IMR-90 (cell line): Measurements from ENCODE around the gene FOXP4. TPM values are rescaled to one million over a fixed set of nuclear protein-coding genes. Genes with fewer than 3 reads are reported as not detected.

ENCODE experiments used
- ATAC-seq: fragments of 200-7000 bp; cut with Tn5 transposase; 2 replicates; pipeline ENCODE4 v1.9.1; 2020; ENCODE audit warnings: low read depth, mild to moderate bottlenecking, moderate library complexity
- BruUV-seq: library from RNA; stranded (reverse); fragments of 400-500 nt; replicated peaks from 2 replicates; lab custom pipeline; 2021; lab: Mats Ljungman, UMichigan
- CTCF ChIA-PET: fragments of 300-600 bp; formaldehyde crosslinking; extraction: SDS; loops from one replicate; lab custom pipeline; 2021; ENCODE audit warnings: antibody characterized with exemption; lab: Yijun Ruan, JAX
- POLR2A ChIA-PET: fragments of 300-600 bp; sonication (Branson Sonifier 250); formaldehyde crosslinking; loops from one replicate; lab custom pipeline; 2022; ENCODE audit warnings: antibody characterized with exemption; ENCODE audit not compliant: unreplicated experiment; lab: Charles Lee
- DNase-seq: peaks from one replicate; pipeline ENCODE4 v3.0.0; 2013
- H2AFZ ChIP-seq: replicated peaks from 2 replicates; pipeline ENCODE3; 2013; ENCODE audit warnings: low read length, mild to moderate bottlenecking; ENCODE audit not compliant: poor library complexity
- H2AK5ac ChIP-seq: 2 replicates; pipeline ENCODE4 v1.6.1; 2013; ENCODE audit warnings: low read depth, low read length, inconsistent platforms
- H2AK9ac ChIP-seq: replicated peaks from 2 replicates; pipeline ENCODE3; 2013; ENCODE audit warnings: mild to moderate bottlenecking, low read depth, low read length, moderate library complexity; ENCODE audit not compliant: poor library complexity
- H2BK120ac ChIP-seq: 2 replicates; pipeline ENCODE4 v1.6.1; 2013; ENCODE audit warnings: low read depth, low read length, inconsistent platforms
- H2BK15ac ChIP-seq: 3 replicates; pipeline ENCODE4 v1.6.1; 2013; ENCODE audit warnings: low read depth, low read length, inconsistent platforms
- H2BK20ac ChIP-seq: 2 replicates; pipeline ENCODE4 v1.6.1; 2013; ENCODE audit warnings: low read depth, mild to moderate bottlenecking, inconsistent platforms, low read length, moderate library complexity
- H2BK5ac ChIP-seq: 2 replicates; pipeline ENCODE4 v1.6.1; 2013; ENCODE audit warnings: mild to moderate bottlenecking, low read depth, low read length, inconsistent platforms; ENCODE audit not compliant: poor library complexity, severe bottlenecking
- H3K14ac ChIP-seq: replicated peaks from 2 replicates; pipeline ENCODE4 v1.6.1; 2013; ENCODE audit warnings: low read depth, low read length, inconsistent platforms
- H3K18ac ChIP-seq: 2 replicates; pipeline ENCODE4 v1.6.1; 2013; ENCODE audit warnings: low read depth, low read length, control low read depth
- H3K23ac ChIP-seq: 2 replicates; pipeline ENCODE4 v1.6.1; 2013; ENCODE audit warnings: low read depth, low read length, inconsistent platforms
- H3K27ac ChIP-seq: 2 replicates; pipeline ENCODE4 v1.5.1; 2013; ENCODE audit warnings: mild to moderate bottlenecking, control low read depth, low read length; ENCODE audit not compliant: insufficient read depth
- H3K27me3 ChIP-seq: 2 replicates; pipeline ENCODE4 v1.6.1; 2013; ENCODE audit warnings: low read length; ENCODE audit not compliant: control insufficient read depth, insufficient read depth
- H3K36me3 ChIP-seq: 2 replicates; pipeline ENCODE4 v1.6.1; 2013; ENCODE audit warnings: low read length, mixed read lengths; ENCODE audit not compliant: control insufficient read depth, insufficient read depth
- H3K4ac ChIP-seq: 2 replicates; pipeline ENCODE4 v1.6.1; 2013; ENCODE audit warnings: low read depth, low read length, inconsistent platforms
- H3K4me1 ChIP-seq: 2 replicates; pipeline ENCODE4 v1.6.1; 2013; ENCODE audit warnings: low read length, mixed read lengths; ENCODE audit not compliant: control insufficient read depth, insufficient read depth
- H3K4me2 ChIP-seq: 2 replicates; pipeline ENCODE4 v1.6.1; 2013; ENCODE audit warnings: low read depth, mild to moderate bottlenecking, control low read depth, low read length, moderate library complexity
- H3K4me3 ChIP-seq: 2 replicates; pipeline ENCODE4 v1.5.1; 2013; ENCODE audit warnings: low read depth, mild to moderate bottlenecking, control low read depth, low read length, moderate library complexity; ENCODE audit not compliant: insufficient read depth
- H3K56ac ChIP-seq: 2 replicates; pipeline ENCODE4 v1.6.1; 2013; ENCODE audit warnings: low read length, inconsistent platforms; ENCODE audit not compliant: insufficient read depth; ENCODE audit errors: extremely low read depth
- H3K79me1 ChIP-seq, 2 experiments: 2 replicates each; pipeline ENCODE4 v1.6.1; 2013; ENCODE audit warnings: low read length in 2 of 2, inconsistent platforms in 1 of 2, low read depth in 1 of 2
- H3K9ac ChIP-seq: 2 replicates; pipeline ENCODE4 v1.6.1; 2013; ENCODE audit warnings: low read depth, low read length, control low read depth
- H3K9me1 ChIP-seq: 2 replicates; pipeline ENCODE4 v1.6.1; 2013; ENCODE audit warnings: low read length, inconsistent platforms; ENCODE audit not compliant: insufficient read depth
- H3K9me3 ChIP-seq: 2 replicates; pipeline ENCODE4 v1.6.1; 2013; ENCODE audit warnings: low read length; ENCODE audit not compliant: control insufficient read depth, insufficient read depth
- H4K20me1 ChIP-seq: 2 replicates; pipeline ENCODE4 v1.6.1; 2013; ENCODE audit warnings: low read length, inconsistent platforms; ENCODE audit not compliant: insufficient read depth
- H4K5ac ChIP-seq: 2 replicates; pipeline ENCODE4 v1.6.1; 2013; ENCODE audit warnings: mild to moderate bottlenecking, low read depth, low read length, control low read depth
- H4K8ac ChIP-seq, 2 experiments: 2 replicates each; pipeline ENCODE4 v1.6.1; 2013; ENCODE audit warnings: low read depth in 2 of 2, low read length in 2 of 2, control low read depth in 1 of 2, inconsistent platforms in 1 of 2
- H4K91ac ChIP-seq: 2 replicates; pipeline ENCODE4 v1.6.1; 2013; ENCODE audit warnings: low read depth, low read length, inconsistent platforms; ENCODE audit not compliant: insufficient read depth
- BHLHE40 ChIP-seq: fragments of 150-350 bp; IDR thresholded peaks from 2 replicates; pipeline ENCODE4 v1.6.1; 2016; ENCODE audit warnings: mild to moderate bottlenecking, low read depth, low read length
- CEBPB ChIP-seq: IDR thresholded peaks from 2 replicates; pipeline ENCODE4 v1.6.1; 2012; ENCODE audit warnings: low read depth, low read length, improper control_type of control experiment
- CHD1 ChIP-seq: IDR thresholded peaks from 2 replicates; pipeline ENCODE4 v1.6.1; 2012; ENCODE audit warnings: low read depth, low read length, improper control_type of control experiment
- FOS ChIP-seq: fragments of 150-350 bp; IDR thresholded peaks from 2 replicates; pipeline ENCODE4 v1.6.1; 2016; ENCODE audit warnings: low read depth, low read length
- MAFK ChIP-seq: IDR thresholded peaks from 2 replicates; pipeline ENCODE4 v1.6.1; 2012; ENCODE audit warnings: low read depth, low read length, improper control_type of control experiment
- MAZ ChIP-seq: IDR thresholded peaks from 2 replicates; pipeline ENCODE4 v1.6.1; 2012; ENCODE audit warnings: low read depth, mild to moderate bottlenecking, low read length, improper control_type of control experiment, moderate library complexity, borderline replicate concordance
- MXI1 ChIP-seq: IDR thresholded peaks from 2 replicates; pipeline ENCODE4 v1.6.1; 2012; ENCODE audit warnings: low read depth, mild to moderate bottlenecking, low read length, moderate library complexity, borderline replicate concordance
- NFE2L2 ChIP-seq: fragments of 150-350 bp; IDR thresholded peaks from 2 replicates; pipeline ENCODE4 v1.6.1; 2016; ENCODE audit warnings: low read depth, mild to moderate bottlenecking, low read length
- POLR2A ChIP-seq: IDR thresholded peaks from 2 replicates; pipeline ENCODE4 v1.6.1; 2012; ENCODE audit warnings: mild to moderate bottlenecking, low read depth, low read length
- RAD21 ChIP-seq: IDR thresholded peaks from 2 replicates; pipeline ENCODE4 v1.6.1; 2012; ENCODE audit warnings: low read length, improper control_type of control experiment
- RCOR1 ChIP-seq: IDR thresholded peaks from 2 replicates; pipeline ENCODE4 v1.6.1; 2012; ENCODE audit warnings: mild to moderate bottlenecking, low read length, improper control_type of control experiment; ENCODE audit not compliant: insufficient replicate concordance
- RFX5 ChIP-seq: IDR thresholded peaks from 2 replicates; pipeline ENCODE4 v1.8.0; 2012; ENCODE audit warnings: low read depth, mild to moderate bottlenecking, low read length, moderate library complexity
- SMC3 ChIP-seq: fragments of 150-350 bp; IDR thresholded peaks from 2 replicates; pipeline ENCODE4 v1.6.1; 2016; ENCODE audit warnings: low read depth, mild to moderate bottlenecking, antibody characterized with exemption, low read length, moderate library complexity
- WGBS, 2 experiments: methylation state at CpG; one replicate each; pipeline versions ENCODE4 v1.1.5 to v1.1.7; 2013; ENCODE audit warnings: missing lambda C conversion rate in 2 of 2; ENCODE audit not compliant: insufficient read length in 1 of 2; ENCODE audit errors: extremely low coverage in 2 of 2; 5-methylcytosine and 5-hydroxymethylcytosine counted together
- dilution Hi-C: fragments of 300-500 bp; cut with HindIII; formaldehyde crosslinking; loops from one replicate; pipeline ENCODE4 v1.14.3; 2018; ENCODE audit warnings: low sequenced_read_pairs; ENCODE audit not compliant: unreplicated experiment
- in situ Hi-C: fragments of 300-500 bp; cut with MboI; formaldehyde crosslinking; loops from 3 replicates; pipeline ENCODE4 v1.14.3; 2019; ENCODE audit warnings: low sequenced_read_pairs, inconsistent platforms, mixed read lengths
- intact Hi-C: fragments of 100-400 bp; cut with micrococcal nuclease; formaldehyde crosslinking; loops from 2 replicates; pipeline ENCODE4 v1.10.0; 2022
- polyA plus RNA-seq, 3 experiments: library from polyadenylated mRNA; depleted of rRNA; stranded (reverse); fragments of >200 nt; gene quantifications; 2 replicates each; pipeline ENCODE4 v1.2.3, GENCODE V29; 2012; ENCODE audit warnings: low replicate concordance in 1 of 3
- total RNA-seq: library from RNA; depleted of rRNA; stranded (reverse); fragments of >200 nt; gene quantifications from 2 replicates; pipeline ENCODE4 v1.2.3, GENCODE V29; 2012
- TF ChIP-seq, protein P1 (sequence below): conservative IDR thresholded peaks from 2 replicates; pipeline ENCODE4 v1.5.1; 2012; ENCODE audit warnings: mild to moderate bottlenecking, low read depth, low read length, improper control_type of control experiment
- TF ChIP-seq, protein P2 (sequence below): fragments of 150-350 bp; IDR thresholded peaks from 2 replicates; pipeline ENCODE4 v1.6.1; 2017; ENCODE audit warnings: mild to moderate bottlenecking, antibody characterized with exemption, low read length, low read depth
- TF ChIP-seq, protein P3 (sequence below): fragments of 150-350 bp; IDR thresholded peaks from 2 replicates; pipeline ENCODE4 v1.6.1; 2016; ENCODE audit warnings: low read depth, mild to moderate bottlenecking, low read length, moderate library complexity, borderline replicate concordance

FOXP4 gene
- total and polyA plus RNA-seq, 2 of the 4 experiments (the other 2 are of a cell fraction), result 0.72 to 9.5 TPM

DNA sequence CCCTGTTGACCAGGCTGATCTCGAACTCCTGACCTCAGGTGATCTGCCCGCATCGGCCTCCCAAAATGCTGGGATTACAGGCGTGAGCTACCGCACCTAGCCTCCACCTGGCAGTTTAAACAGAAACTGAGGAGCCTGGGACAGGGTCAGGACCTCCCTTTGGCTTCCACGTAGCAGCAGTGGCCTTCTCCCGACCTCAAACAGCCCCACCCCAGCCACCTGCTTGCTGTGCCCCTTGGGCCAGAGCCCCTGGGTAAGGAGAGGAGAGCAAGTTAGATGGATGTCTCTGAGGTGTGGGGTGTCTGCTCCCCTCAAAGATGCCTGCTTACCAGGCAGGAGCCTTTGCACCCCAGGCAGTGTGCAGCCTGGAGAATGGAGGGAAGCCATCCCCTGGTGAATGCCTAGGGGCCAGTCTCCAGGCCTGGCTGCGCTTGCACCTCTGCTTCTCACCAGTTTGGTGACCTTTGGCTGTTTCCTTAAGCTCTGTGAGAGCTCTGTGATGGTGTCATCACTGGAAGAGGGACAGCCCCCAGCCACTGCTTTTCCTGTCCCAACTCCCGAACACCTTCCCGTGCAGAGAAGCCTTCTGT, 50.0 kb downstream of the FOXP4 start:
- BruUV-seq, result no TSS peak
- in situ Hi-C loops (no loop called here), dilution Hi-C loops (no loop called here), intact Hi-C loops (no loop called here)
- POLR2A ChIA-PET, result no interaction called here
- Histone ChIP-seq H2AK5ac (no peak overlapping the region), H2BK120ac (no peak overlapping the region), H3K9me1 (no peaks in the 10 kb centered on the region), H4K5ac (no peak overlapping the region), H3K4me3 (no peak overlapping the region), H3K18ac (no peak overlapping the region), H2AK9ac (no peak overlapping the region), H3K27ac (no peak overlapping the region), H3K9me3 (no peaks in the 10 kb centered on the region), H3K27me3 (no peaks in the 10 kb centered on the region), H4K8ac (no peak overlapping the region), H2BK15ac (no peak overlapping the region), H3K9ac (no peak overlapping the region), H3K4me2 (no peak overlapping the region), H3K79me1 (no peaks in the 10 kb centered on the region), H3K4ac (no peak overlapping the region), H4K91ac (no peak overlapping the region), H2AFZ (no peak overlapping the region), H3K36me3 (peaks cover 26% of the 10 kb centered on the region), H3K4me1 (no peaks in the 10 kb centered on the region), H4K20me1 (peaks cover 6% of the 10 kb centered on the region), H3K56ac (no peak overlapping the region), H2BK20ac (no peak overlapping the region), H3K14ac (no peak overlapping the region), H2BK5ac (no peak overlapping the region), H3K23ac (no peak overlapping the region)
- ATAC-seq (no peak), DNase-seq (no peak)
- CTCF ChIA-PET, result no interaction called here
- TF ChIP-seq CHD1 (no peak), CEBPB (no peak), RFX5 (no peak), MXI1 (no peak), POLR2A (no peak), FOS (no peak), RAD21 (no peak), SMC3 (no peak), RCOR1 (no peak), MAFK (no peak), NFE2L2 (no peak), BHLHE40 (no peak), MAZ (no peak)
- TF ChIP-seq, protein P1, sequence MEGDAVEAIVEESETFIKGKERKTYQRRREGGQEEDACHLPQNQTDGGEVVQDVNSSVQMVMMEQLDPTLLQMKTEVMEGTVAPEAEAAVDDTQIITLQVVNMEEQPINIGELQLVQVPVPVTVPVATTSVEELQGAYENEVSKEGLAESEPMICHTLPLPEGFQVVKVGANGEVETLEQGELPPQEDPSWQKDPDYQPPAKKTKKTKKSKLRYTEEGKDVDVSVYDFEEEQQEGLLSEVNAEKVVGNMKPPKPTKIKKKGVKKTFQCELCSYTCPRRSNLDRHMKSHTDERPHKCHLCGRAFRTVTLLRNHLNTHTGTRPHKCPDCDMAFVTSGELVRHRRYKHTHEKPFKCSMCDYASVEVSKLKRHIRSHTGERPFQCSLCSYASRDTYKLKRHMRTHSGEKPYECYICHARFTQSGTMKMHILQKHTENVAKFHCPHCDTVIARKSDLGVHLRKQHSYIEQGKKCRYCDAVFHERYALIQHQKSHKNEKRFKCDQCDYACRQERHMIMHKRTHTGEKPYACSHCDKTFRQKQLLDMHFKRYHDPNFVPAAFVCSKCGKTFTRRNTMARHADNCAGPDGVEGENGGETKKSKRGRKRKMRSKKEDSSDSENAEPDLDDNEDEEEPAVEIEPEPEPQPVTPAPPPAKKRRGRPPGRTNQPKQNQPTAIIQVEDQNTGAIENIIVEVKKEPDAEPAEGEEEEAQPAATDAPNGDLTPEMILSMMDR, result no peak
- TF ChIP-seq, protein P2, sequence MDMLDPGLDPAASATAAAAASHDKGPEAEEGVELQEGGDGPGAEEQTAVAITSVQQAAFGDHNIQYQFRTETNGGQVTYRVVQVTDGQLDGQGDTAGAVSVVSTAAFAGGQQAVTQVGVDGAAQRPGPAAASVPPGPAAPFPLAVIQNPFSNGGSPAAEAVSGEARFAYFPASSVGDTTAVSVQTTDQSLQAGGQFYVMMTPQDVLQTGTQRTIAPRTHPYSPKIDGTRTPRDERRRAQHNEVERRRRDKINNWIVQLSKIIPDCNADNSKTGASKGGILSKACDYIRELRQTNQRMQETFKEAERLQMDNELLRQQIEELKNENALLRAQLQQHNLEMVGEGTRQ, result no peak
- TF ChIP-seq, protein P3, sequence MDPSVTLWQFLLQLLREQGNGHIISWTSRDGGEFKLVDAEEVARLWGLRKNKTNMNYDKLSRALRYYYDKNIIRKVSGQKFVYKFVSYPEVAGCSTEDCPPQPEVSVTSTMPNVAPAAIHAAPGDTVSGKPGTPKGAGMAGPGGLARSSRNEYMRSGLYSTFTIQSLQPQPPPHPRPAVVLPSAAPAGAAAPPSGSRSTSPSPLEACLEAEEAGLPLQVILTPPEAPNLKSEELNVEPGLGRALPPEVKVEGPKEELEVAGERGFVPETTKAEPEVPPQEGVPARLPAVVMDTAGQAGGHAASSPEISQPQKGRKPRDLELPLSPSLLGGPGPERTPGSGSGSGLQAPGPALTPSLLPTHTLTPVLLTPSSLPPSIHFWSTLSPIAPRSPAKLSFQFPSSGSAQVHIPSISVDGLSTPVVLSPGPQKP, result no peak
- WGBS, 2 experiments, result 96% methylated on average over 4 of the region's 10 CpGs; no CpG with 5 or more reads in 1 of the 2 experiments
